ENCODE results near the gene SFXN5. TPM values are rescaled to one million over a fixed set of nuclear protein-coding genes. Genes with fewer than 3 reads are reported as not detected.
A peak's percentile ranks its signal among the peaks of the same experiment; 100 is the strongest.

Gene SFXN5
- total RNA-seq, 1 donor from 2014 or later: 12.7 TPM

DNA sequence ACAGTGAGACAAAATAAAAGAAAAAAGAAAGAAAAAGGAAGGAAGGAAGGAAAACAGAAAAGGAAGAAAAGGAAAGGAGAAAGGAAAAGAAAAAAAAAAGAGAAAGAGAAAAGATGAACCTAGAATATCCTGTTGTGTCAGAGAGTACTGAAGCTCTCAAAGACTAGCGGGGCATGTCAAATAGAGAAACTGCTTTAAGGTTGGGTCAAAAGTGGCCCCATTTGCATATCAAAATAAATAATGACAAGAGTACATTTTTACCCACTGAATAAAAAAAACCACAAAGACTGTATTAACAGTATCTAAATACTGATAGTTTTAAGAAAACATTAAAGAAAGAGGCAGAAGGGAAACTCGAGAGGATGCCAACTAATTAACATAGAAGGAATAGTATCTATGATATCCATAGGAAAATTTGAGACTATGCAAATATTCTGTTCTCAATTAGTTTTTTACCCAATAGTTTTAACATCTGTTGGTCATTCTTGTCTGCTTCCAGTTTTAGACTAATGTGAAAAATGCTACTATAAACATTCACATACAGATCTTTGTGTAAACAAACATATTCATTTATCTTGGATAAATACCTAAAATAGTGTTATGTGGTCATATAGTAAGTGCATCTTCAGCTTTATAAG, 53.2 kb downstream of the SFXN5 start:
- H3K4me1 Mint-ChIP-seq (ENCODE audit: unreplicated experiment): peaks cover 54% of the 10 kb centered on the region
- no peak for TF ChIP-seq CTCF (IDR thresholded peaks at IDR 0.05)
- H3K36me3 Mint-ChIP-seq (ENCODE audit: unreplicated experiment): peaks cover 7% of the 10 kb centered on the region
- H3K9me3 Mint-ChIP-seq (ENCODE audit: unreplicated experiment): no peaks in the 10 kb centered on the region
- no peak overlapping the region for H3K4me3 Mint-ChIP-seq (ENCODE audit: unreplicated experiment)
- DNase-seq (ENCODE audit: extremely low spot score, unreplicated experiment): no peak
- peak overlapping the region; percentile 51 for H3K27ac Mint-ChIP-seq (ENCODE audit: unreplicated experiment)
- H3K27me3 Mint-ChIP-seq (ENCODE audit: unreplicated experiment): no peaks in the 10 kb centered on the region

GRCh38 chr2:73013936-73014335, 57.6 kb downstream of the SFXN5 start:
- Mint-ChIP-seq H3K4me3 (ENCODE audit: unreplicated experiment) (no peak overlapping the region), H3K4me1 (ENCODE audit: unreplicated experiment) (peaks cover 35% of the 10 kb centered on the region), H3K9me3 (ENCODE audit: unreplicated experiment) (peaks cover 5% of the 10 kb centered on the region), H3K27me3 (ENCODE audit: unreplicated experiment) (no peaks in the 10 kb centered on the region), H3K36me3 (ENCODE audit: unreplicated experiment) (peaks cover 15% of the 10 kb centered on the region), H3K27ac (ENCODE audit: unreplicated experiment) (peak overlapping the region; percentile 44)
- TF ChIP-seq CTCF (IDR thresholded peaks at IDR 0.05): no peak
- no peak for DNase-seq (ENCODE audit: extremely low spot score, unreplicated experiment)

GRCh38 chr2:73009177-73009839, 62.2 kb downstream of the SFXN5 start:
- no peak overlapping the region for H3K4me3 Mint-ChIP-seq (ENCODE audit: unreplicated experiment)
- peaks cover 5% of the 10 kb centered on the region for H3K9me3 Mint-ChIP-seq (ENCODE audit: unreplicated experiment)

DNA sequence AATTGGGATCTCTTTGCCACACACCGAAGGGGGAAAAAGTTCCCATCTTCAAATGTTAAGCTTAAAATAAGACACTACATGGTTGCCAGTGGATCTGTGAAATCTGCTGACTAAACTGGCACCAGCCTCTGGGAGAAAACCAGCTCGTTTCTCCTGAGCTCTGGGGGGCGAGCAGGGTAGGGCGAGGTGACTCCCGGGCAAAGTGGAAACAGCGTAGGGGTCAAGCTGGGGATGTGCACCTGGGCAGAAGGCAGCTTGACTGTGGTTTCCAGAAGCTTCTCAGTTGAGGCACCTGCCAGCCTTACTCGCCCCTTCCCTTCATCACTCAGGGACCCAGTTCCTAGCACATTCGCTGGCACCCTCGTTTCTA, 62.8 kb downstream of the SFXN5 start:
- Mint-ChIP-seq H3K27ac (ENCODE audit: unreplicated experiment) (no peak overlapping the region), H3K4me3 (ENCODE audit: unreplicated experiment) (no peak overlapping the region), H3K36me3 (ENCODE audit: unreplicated experiment) (peaks cover 10% of the 10 kb centered on the region), H3K4me1 (ENCODE audit: unreplicated experiment) (peaks cover 8% of the 10 kb centered on the region), H3K27me3 (ENCODE audit: unreplicated experiment) (no peaks in the 10 kb centered on the region), H3K9me3 (ENCODE audit: unreplicated experiment) (peaks cover 5% of the 10 kb centered on the region)
- peak; percentile 63 for DNase-seq (ENCODE audit: extremely low spot score, unreplicated experiment)
- no peak for TF ChIP-seq CTCF (IDR thresholded peaks at IDR 0.05)

More at GRCh38 chr2:73009177-73009839, 62.2 kb downstream of the SFXN5 start:
- Mint-ChIP-seq H3K27me3 (ENCODE audit: unreplicated experiment) (no peaks in the 10 kb centered on the region), H3K36me3 (ENCODE audit: unreplicated experiment) (peaks cover 10% of the 10 kb centered on the region), H3K4me1 (ENCODE audit: unreplicated experiment) (peaks cover 14% of the 10 kb centered on the region), H3K27ac (ENCODE audit: unreplicated experiment) (no peak overlapping the region)
- no peak for TF ChIP-seq CTCF (IDR thresholded peaks at IDR 0.05)
- DNase-seq (ENCODE audit: extremely low spot score, unreplicated experiment): peak; percentile 62

GRCh38 chr2:73007991-73008765, 63.3 kb downstream of the SFXN5 start:
- Mint-ChIP-seq H3K27ac (ENCODE audit: unreplicated experiment) (no peak overlapping the region), H3K4me3 (ENCODE audit: unreplicated experiment) (no peak overlapping the region), H3K4me1 (ENCODE audit: unreplicated experiment) (peaks cover 6% of the 10 kb centered on the region), H3K9me3 (ENCODE audit: unreplicated experiment) (peaks cover 5% of the 10 kb centered on the region), H3K27me3 (ENCODE audit: unreplicated experiment) (no peaks in the 10 kb centered on the region), H3K36me3 (ENCODE audit: unreplicated experiment) (peaks cover 10% of the 10 kb centered on the region)
- peak; percentile 76 for DNase-seq (ENCODE audit: extremely low spot score, unreplicated experiment)
- TF ChIP-seq CTCF (IDR thresholded peaks at IDR 0.05): no peak
